NK-92 (cell line): Measurements from ENCODE around the gene XG.
"Not testable (repeated sequence)": the region's sequence is repeated elsewhere in the genome, so short reads cannot be mapped to it uniquely, and the experiment has no call there.

Source experiments
- DNase-seq: peaks from one replicate; lab custom pipeline; 2025; ENCODE audit not compliant: unreplicated experiment; lab: John Stamatoyannopoulos, UW

XG gene

GRCh38 chrX:2774776-2775175 lies 22.9 kb downstream of the XG start:
- DNase-seq = no peak

GRCh38 chrX:2780472-2781225 lies 28.8 kb downstream of the XG start:
- DNase-seq = not testable (repeated sequence)

DNA sequence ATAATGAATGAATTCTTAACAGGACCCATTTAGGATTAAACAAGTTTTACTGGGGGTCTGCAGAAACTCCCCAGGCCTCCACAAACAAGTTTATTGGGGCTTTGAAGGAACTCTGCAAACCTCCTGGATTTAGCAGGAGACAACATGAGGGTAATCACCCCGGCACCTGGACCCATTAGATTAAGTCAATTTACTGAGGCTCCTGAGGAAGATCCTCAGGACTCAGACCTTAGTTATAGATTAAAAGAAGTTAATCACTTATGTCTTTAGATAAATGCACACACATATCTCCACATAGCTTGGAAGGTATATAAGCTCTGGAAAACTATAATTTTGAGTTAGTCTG lies 29.4 kb downstream of the XG start:
- no peak for DNase-seq

- DNase-seq = no peak
These were observed 29.9 kb downstream of the XG start for GRCh38 chrX:2781698-2782097.

DNA sequence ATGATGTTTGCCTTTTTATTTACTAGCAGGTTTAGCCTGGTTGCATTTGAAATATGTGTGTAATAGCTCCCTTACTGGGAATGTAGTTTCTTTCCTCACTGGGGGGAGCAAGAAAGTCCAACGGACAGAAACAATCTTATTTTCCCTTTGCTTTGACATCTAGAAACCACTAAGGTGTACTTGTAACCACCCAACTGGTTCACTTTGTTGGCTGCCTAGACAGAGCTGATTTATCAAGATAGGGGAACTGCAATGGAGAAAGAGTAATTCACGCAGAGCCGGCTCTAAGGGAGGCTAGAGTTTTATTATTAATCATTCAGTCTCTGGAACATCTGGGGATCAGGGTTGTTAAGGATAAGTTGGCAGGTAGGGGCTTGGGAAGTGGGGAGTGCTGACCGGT lies 30.3 kb downstream of the XG start:
- no peak for DNase-seq

DNA sequence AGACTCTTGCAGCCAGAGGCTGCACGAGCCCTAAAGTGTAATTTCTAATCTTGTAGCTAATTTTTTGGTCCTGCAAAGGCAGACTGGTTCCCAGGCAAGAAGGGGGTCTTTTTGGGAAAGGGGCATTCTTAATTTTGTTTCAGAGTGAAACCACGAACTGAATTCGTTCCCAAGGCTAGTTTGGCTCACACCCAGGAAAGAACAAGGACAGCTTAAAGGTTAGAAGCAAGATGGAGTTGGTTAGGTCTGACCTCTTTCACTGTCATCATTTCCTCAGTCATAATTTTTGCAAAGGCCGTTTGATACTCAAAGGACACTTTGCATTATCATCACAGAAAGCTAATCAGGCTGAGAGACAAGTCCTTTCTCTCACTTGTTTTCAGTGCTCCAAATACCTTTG lies 30.9 kb downstream of the XG start:
- DNase-seq = no peak

DNA sequence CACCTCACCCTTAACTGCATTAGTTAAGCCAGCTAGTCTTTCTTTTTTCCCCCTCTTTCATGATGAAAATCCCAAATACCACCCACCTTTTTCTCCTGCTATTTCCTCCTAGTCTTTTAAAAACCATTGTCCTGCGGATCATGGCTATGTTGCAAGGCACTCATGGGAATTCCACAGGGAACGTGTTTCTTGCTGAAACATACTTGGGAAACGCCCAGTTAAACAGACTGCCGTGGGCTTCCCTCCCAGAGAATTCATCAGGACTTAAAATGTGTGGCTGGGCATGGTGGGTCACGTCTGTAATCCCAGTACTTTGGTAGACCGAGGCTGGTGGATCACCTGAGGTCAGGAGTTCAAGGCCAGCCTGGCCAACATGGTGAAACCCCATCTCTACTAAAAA lies 32.2 kb downstream of the XG start:
- no peak for DNase-seq

DNA sequence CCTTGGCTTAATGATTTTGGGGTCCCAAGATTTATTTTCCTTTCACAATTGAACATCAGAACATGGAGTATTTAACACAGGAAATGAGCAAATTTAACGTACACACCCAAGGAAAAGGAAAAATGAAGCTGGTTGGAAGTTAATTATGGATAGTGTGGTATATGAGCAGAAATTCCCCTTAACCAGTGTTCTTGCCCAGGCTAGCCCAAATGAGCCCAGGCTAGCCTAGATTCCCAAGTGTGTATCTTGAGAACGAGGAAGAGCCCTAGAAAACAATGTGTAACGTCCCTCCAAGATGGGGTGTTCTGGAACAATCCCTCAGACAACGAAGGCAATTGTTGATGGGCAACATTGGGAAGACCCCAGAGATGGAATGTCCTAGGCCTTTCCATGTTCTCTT lies 33.7 kb downstream of the XG start:
- no peak for DNase-seq

- no peak for DNase-seq
These were observed 37.1 kb downstream of the XG start for GRCh38 chrX:2788980-2789379.

DNA sequence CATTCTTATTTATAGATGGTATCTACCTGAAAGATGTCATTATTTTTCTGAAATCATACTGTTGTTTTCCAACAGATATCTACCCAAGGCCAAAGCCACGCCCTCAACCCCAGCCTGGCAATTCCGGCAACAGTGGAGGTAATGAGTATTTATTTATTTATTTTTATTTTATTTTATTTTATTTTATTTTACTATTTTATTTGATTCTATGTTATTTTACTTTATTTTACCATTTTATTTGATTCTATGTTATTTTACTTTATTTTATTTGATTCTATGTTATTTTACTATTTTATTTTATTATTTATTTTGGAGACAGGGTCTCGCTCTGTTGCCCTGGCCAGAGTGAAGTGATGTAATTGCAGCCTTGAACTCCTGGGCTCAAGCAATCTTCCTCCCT lies 37.7 kb downstream of the XG start:
- DNase-seq = no peak

GRCh38 chrX:2793752-2794151 lies 41.9 kb downstream of the XG start:
- DNase-seq = no peak

DNA sequence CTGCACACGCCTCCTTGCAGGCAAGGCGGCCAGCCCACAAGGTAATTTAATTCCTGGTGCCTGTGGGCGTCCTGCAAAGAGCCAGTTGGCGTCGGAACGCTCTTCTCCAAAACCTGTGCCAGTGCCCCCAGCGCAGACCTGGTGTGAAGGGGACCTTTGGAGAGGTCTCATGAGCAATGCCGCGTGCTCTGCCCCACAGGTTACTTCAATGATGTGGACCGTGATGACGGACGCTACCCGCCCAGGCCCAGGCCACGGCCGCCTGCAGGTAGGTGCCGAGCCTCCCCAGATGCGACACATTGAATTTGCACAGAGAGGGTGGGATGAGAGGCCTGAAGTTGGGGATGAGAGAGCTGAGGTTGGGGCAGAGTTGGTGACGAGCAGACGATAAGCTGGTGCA lies 42.5 kb downstream of the XG start:
- no peak for DNase-seq

GRCh38 chrX:2796808-2797207 lies 45.0 kb downstream of the XG start:
- not testable (repeated sequence) for DNase-seq

- no peak for DNase-seq
These were observed 47.5 kb downstream of the XG start for GRCh38 chrX:2799369-2799768.

DNA sequence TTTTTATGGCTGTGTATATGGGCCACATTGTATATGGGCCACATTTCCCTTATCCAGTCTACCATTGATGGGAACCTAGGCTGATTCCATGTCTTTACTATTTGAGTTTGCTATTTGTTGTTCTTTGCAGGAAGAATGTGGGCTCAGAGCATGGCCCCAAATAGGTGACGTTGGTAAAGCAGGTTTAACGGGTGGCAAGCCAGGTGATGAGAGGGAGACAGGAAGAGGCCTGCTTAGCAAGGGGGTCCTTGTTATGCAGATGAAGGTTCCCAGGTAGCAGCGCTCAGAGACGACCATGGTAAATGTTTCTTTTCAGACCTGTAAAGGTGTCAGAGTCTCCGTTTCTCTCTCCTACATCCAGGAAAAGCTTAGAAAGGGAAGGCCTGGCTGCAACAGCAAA lies 48.1 kb downstream of the XG start:
- not testable (repeated sequence) for DNase-seq

DNA sequence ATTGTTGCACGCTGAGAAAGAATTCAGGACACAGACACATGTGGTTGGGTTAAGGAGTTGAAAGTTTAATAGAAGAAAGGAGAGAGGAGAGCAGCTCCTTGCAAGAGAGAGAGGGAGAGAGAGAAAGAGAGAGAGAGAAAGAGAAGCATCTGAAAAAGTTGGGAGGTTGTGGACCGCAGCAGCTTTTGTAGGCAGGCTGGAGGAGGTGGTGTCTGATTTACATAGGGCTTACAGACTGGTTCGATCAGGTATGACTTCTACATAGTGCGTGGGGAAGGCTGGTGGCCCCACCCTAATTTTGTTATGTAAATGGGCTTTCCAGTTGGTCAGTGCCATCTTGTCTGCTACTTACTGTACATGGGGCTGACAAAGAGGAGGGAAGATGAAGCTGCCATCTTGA lies 49.4 kb downstream of the XG start:
- no peak for DNase-seq

DNA sequence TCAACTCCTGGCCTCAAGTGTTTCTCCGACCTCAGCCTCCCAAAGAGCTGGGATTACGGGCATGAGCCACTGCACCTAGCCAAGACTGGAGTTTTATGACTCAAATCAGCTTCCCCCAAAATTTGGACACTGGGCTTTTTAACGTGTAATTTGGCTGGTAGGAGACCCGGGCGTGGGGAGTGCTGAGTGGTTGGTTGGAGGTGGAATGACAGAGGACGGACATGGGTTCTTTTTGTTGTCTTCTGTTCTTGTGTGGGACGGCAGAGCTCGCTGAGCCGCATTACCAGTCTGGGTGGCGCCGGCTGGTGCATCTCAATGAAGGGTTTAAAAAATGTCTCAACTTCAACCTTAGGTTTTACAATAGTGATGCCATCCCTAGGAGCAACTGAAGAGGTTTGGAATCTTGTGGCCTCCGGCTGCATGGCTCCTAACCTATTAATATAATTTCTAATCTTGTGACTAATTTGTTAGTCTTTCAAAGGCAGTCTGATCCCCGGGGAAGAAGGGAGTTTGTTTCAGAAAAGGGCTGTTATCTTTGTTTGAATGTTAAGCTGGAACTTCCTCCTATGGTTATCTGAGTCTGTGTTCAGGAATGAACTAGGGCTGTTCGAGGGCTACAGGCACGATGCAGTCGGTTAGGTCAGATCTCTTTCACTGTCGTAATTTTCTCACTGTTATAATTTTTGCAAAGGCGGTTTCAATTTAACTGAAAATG lies 50.7 kb downstream of the XG start:
- DNase-seq = not testable (repeated sequence)

GRCh38 chrX:2803486-2803885 lies 51.6 kb downstream of the XG start:
- DNase-seq = not testable (repeated sequence)

- not testable (repeated sequence) for DNase-seq
These were observed 52.4 kb downstream of the XG start for GRCh38 chrX:2804106-2804843.

DNA sequence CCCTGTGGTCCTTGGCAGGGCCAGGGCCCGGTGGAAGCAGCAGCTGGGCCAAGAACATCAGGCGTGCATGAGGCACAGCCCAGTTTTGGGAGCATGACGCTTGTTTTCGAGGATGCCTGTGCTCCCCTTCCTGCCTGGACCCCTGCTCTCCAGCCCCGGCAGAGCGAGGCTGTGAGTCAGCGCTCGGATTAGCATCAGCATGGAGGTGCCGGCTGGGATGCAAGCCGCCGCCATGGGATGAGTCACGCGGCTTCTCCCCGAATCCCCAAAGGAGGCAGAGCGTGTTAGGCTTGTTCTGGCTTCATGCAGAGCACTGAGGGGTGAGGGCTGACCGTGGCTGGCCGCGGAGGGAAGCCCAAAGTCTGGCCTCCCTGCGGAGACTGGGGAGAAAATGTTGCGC lies 53.0 kb downstream of the XG start:
- not testable (repeated sequence) for DNase-seq

DNA sequence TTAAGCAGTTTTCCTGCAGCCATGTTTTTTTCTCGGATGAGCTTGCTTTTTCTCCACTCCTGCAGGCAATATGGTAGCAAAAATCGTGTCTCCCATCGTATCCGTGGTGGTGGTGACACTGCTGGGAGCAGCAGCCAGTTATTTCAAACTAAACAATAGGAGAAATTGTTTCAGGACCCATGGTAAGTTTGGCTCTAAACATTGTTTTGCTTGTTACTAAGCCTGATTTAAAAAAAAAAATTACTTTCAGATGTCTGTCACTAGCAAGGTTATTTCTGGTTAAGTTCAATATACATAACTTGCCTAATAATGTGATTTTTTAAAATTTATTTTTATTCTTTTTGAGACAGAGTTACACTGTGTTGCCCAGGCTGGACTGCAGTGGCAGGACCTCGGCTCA lies 59.4 kb downstream of the XG start:
- no peak for DNase-seq
